ENCODE measurements around the gene ABCE1.

GRCh38 chr4:145101091-145101490 is 3.0 kb downstream of the ABCE1 start:
- TF ChIP-seq FOXK2 (IDR thresholded peaks at IDR 0.05) (no peak), EZH2 (IDR thresholded peaks at IDR 0.05; ENCODE audit: borderline replicate concordance, control insufficient read depth, low read depth, low read length) (no peak), ZBTB33 (IDR thresholded peaks at IDR 0.05) (no peak)

Measured in GM12878 (cell line).